ENCODE measurements around the gene ABHD12.

ABHD12 gene

DNA sequence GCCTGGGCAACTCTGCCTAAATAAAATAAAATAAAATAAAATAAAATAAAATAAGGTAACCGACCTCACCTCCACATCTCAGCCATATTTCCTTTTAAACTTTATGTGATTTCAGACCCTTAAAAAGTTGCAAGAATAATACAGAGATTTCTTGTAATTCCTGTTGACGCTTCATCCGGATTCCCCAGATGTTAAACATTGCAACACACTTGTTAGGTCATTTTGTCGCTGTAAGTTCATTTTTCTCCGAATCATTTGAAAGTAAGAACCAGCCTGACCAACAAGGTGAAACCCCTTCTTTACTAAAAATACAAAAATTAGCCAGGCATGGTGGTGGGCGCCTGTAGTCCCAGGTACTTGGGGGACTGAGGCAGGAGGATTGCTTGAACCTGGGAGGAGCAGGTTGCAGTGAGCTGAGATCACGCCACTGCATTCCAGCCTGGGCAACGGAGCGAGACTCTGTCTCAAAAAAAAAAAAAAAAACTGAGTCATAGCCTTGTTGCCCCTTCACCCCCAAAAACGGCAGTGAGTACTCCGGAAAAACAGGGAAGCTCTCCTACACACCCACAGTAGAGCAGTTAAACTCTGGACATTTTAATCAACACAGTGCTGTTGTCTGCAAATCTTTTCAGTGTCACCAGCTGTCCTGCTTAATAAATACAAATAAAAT, 136.9 kb downstream of the ABHD12 start:
- no peak for DNase-seq

DNA sequence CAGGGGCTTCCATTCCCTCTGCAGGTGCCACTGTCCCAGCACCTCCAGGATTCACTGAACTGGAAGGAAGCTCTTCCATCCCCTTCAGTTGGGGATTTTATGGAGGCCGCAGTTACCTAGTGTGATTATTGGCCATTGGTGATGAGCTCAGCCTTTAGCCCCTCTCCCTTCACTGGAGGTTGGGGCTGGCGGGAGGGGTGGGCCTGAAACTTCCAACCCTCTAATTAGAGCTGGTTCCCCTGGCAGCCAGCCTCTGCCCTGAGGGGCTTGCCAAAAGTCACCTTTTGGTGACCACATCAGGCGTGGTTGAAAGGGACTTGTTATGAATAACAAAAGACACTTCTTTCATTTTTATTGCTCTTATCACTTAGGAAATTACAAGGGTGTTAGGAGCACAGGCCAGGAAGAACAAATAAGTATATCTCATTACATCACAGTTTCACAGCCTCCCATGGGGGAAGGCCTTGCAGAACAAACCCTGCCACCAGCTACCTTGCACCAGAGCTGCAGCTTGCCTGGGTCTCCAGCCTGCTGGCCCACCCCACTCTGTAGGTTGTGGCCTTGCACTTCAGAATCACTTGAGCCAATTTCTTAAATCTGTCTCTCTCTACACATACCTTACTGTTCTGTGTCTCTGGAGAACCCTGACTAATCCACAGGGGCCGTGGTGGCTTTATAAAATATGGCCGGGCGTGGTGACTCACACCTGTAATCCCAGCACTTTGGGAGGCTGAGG, 137.8 kb downstream of the ABHD12 start:
- no peak for DNase-seq

DNA sequence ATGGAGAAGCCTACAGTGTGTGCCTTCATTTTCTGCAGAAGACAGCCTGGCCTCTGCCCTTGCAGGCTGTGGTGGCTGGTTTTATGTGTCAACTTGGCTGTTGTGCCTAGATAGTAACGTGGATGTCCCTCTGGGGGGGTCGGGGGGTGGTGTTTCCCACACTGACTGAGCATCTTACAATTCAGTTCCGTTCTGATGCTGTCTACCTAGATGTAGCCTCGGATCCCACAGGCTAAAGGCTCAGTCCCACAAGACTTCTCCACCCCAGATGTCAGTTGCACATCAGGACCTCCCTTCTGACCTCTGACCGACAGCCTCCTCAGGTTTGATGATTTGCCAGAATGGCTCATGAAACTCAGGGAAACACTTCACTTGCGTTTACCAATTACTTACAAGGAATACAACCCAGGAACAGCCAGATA, 138.4 kb downstream of the ABHD12 start:
- no peak for DNase-seq

DNA sequence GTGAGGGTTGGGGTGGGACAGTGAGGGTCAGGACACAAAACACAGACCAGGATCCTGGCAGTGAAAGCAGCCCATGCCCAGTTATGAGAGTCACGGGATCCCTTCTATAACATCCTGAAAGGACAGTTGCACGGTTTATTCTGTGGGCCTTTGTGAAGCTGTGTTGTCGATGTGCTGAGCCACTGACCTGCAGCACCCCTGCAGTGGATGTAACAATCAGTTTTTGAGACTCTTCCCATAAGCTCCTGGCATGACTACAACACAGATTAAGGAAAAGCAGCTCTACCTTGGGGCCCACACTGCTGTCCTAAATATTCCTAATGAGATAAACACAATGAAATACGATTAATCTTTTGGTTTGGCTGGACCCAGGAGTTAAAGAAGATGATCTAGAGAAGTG, 139.1 kb downstream of the ABHD12 start:
- DNase-seq, result no peak

DNA sequence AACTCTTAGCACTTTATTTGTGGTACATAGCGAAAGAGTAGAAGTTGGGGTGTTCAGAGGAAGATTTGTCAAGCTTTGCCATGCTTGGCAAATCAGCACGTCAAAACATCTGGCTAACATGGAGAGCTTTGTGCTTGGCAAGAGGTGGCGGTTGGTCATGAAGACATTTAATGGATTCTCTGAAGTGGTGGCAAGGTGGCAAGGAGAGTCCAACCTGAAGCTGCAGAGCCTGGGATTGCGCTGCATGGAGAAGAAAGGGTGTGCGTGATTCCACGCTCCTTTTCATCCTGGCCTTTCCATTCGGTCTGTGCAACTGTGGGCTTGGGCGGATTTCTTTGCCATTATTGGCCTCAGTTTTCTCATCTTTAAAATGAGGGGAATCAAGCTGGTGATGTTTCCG, 139.6 kb downstream of the ABHD12 start:
- DNase-seq, result no peak

DNA sequence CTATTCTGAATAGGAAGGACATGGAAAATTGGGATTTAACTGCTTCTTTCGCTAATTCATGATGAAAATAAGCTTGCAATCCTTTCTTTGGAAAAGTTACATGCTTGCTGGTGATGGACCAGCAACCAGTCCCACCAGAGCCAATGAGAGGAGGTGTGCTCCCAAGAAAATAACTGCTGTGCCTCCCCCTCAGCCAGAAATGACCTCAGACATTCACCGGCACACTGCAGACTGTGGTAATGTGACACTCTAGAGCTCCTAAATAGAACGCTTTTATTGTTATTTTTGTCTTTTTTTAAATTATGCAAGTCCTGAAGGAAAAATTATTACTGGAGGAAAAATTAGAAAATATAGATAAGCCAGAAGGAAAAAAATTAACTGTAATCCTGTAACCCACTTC, 140.1 kb downstream of the ABHD12 start:
- no peak for DNase-seq
